GM10248 (cell line): ENCODE data around the gene IQSEC1.

Source experiments
- CTCF ChIA-PET: fragments of 300-600 bp; sonication (Branson Sonifier 250); formaldehyde crosslinking; extraction: SDS; loops from one replicate; lab custom pipeline; 2021; ENCODE audit warnings: antibody characterized with exemption; lab: Yijun Ruan, JAX
- POLR2A ChIA-PET: fragments of 350-650 bp; sonication (Branson Sonifier 250); formaldehyde crosslinking; extraction: SDS; loops from one replicate; lab custom pipeline; 2020; ENCODE audit warnings: antibody characterized with exemption; lab: Yijun Ruan, JAX
- DNase-seq: peaks from one replicate; pipeline ENCODE4 v3.0.0; 2012; ENCODE audit errors: extremely low spot score
- CTCF ChIP-seq: IDR thresholded peaks from 2 replicates; pipeline ENCODE4 v1.5.1; 2012; ENCODE audit warnings: mild to moderate bottlenecking, low read depth; ENCODE audit errors: extremely low read depth, missing control alignments, control extremely low read depth

The IQSEC1 gene

GRCh38 chr3:12948371-12948770 is 124.9 kb downstream of the IQSEC1 start:
- no peak for TF ChIP-seq CTCF
- DNase-seq: no peak
- POLR2A ChIA-PET: no interaction called here
- CTCF ChIA-PET: interaction anchor here (0.9 to 4.0 kb wide), 9 partner anchors 10 to 57 kb away, joined by 3 to 12 read pairs (median 4); no protein-coding TSS in a partner anchor

- ChIA-PET CTCF (interaction anchor here (0.9 to 4.0 kb wide), 8 partner anchors 11 to 137 kb away, joined by 3 to 12 read pairs (median 4); no protein-coding TSS in a partner anchor), POLR2A (no interaction called here)
- no peak for TF ChIP-seq CTCF
- DNase-seq: no peak
These were observed 125.5 kb downstream of the IQSEC1 start for GRCh38 chr3:12947504-12948369.

- ChIA-PET CTCF (interaction anchor here (1.2 to 4.0 kb wide), 5 partner anchors 11 to 55 kb away, joined by 3 to 12 read pairs (median 4); no protein-coding TSS in a partner anchor), POLR2A (no interaction called here)
- TF ChIP-seq CTCF: no peak
- no peak for DNase-seq
These were observed 126.4 kb downstream of the IQSEC1 start for GRCh38 chr3:12946649-12947316.

- no peak for TF ChIP-seq CTCF
- ChIA-PET CTCF (interaction anchor here (1.2 to 4.0 kb wide), 3 partner anchors 10 to 19 kb away, joined by 3 to 12 read pairs (median 9); no protein-coding TSS in a partner anchor), POLR2A (no interaction called here)
- no peak for DNase-seq
These were observed 127.0 kb downstream of the IQSEC1 start for GRCh38 chr3:12946251-12946648.

GRCh38 chr3:12944849-12945248 is 128.4 kb downstream of the IQSEC1 start:
- ChIA-PET CTCF (interaction anchor here (1.7 kb wide), 1 partner anchor 39 kb away, joined by 3 read pairs; no protein-coding TSS in a partner anchor), POLR2A (no interaction called here)
- TF ChIP-seq CTCF: no peak
- no peak for DNase-seq

GRCh38 chr3:12944413-12944812 is 128.8 kb downstream of the IQSEC1 start:
- ChIA-PET CTCF (interaction anchor here (1.7 kb wide), 1 partner anchor 39 kb away, joined by 3 read pairs; no protein-coding TSS in a partner anchor), POLR2A (no interaction called here)
- TF ChIP-seq CTCF: no peak
- DNase-seq: no peak
